ENCODE data around the gene ABTB2. TPM values are rescaled to one million over a fixed set of nuclear protein-coding genes. Genes with fewer than 3 reads are reported as not detected.

Gene ABTB2
- total and polyA plus RNA-seq, 9 of the 15 experiments (the other 6 are each of a cell fraction or from before 2014, with no cell fraction given): 0.03 to 0.18 (median 0.12) TPM; not detected in 2

DNA sequence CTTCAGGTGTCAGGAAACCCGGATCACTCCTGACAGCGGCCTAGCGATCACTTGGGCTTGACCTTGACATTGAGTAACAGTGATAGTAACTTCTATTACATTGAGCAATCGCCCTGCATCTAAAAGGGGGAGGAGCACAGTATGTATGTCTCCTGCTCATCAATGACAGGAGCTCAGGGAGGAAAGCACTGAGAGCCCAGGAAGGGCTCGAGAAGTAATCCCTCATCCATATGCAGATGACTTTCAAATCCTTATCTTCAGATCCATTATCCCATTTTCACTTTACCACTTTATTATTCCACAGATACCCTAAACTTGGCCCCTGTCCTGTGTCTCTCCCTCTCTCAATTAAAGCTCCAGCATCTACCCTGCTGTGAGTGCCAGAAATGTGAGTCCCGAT is 47.8 kb downstream of the ABTB2 start:
- no peaks in the 10 kb centered on the region for H3K36me3 ChIP-seq (ENCODE audit: control insufficient read depth, insufficient read depth, low read length)
- FAIRE-seq: no peak
- H3K79me2 ChIP-seq (ENCODE audit: control insufficient read depth, insufficient read depth, low read length): no peaks in the 10 kb centered on the region
- H3K9ac ChIP-seq (ENCODE audit: insufficient read depth in 1 of 2, low read depth in 2 of 2, low read length in 2 of 2): no peak overlapping the region
- ChIA-PET CTCF (ENCODE audit: low intra/inter-chr PET ratio) (no interaction called here), POLR2A (interaction anchor here (0.6 to 1.1 kb wide), 2 partner anchors 10 to 689 kb away, joined by 4 to 7 read pairs; no protein-coding TSS in a partner anchor)
- TF ChIP-seq ETS1 (conservative IDR thresholded peaks at IDR 0.05; ENCODE audit: control insufficient read depth, low read depth, low read length): no peak
- no peak for TF ChIP-seq STAT5A (IDR thresholded peaks at IDR 0.05; ENCODE audit: borderline replicate concordance, low read length)
- no peak for TF ChIP-seq ZSCAN29 (IDR thresholded peaks at IDR 0.05)
- no peak for TF ChIP-seq NFXL1 (CRISPR knock-in tag; IDR thresholded peaks at IDR 0.05)
- TF ChIP-seq, protein P1, sequence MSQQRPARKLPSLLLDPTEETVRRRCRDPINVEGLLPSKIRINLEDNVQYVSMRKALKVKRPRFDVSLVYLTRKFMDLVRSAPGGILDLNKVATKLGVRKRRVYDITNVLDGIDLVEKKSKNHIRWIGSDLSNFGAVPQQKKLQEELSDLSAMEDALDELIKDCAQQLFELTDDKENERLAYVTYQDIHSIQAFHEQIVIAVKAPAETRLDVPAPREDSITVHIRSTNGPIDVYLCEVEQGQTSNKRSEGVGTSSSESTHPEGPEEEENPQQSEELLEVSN (IDR thresholded peaks at IDR 0.05; ENCODE audit: borderline replicate concordance in 1 of 2, extremely low read depth in 1 of 2, insufficient read depth in 1 of 2, insufficient read length in 1 of 2, low read depth in 1 of 2, low read length in 1 of 2, poor library complexity in 1 of 2, severe bottlenecking in 1 of 2): no peak
- no peak for TF ChIP-seq HMGXB4 (CRISPR knock-in tag; IDR thresholded peaks at IDR 0.05)
- TF ChIP-seq EP300 (IDR thresholded peaks at IDR 0.05; ENCODE audit: low read length): no peak
- no peak for TF ChIP-seq PTTG1 (tag; IDR thresholded peaks at IDR 0.05; ENCODE audit: low read depth)
- TF ChIP-seq ZNF589 (CRISPR knock-in tag; IDR thresholded peaks at IDR 0.05; ENCODE audit: low read depth): no peak
- no peak for TF ChIP-seq ARHGAP35 (IDR thresholded peaks at IDR 0.05; ENCODE audit: partially characterized antibody)
- no peak for TF ChIP-seq SMARCA5 (IDR thresholded peaks at IDR 0.05)
- no peak for TF ChIP-seq MIER1 (IDR thresholded peaks at IDR 0.05; ENCODE audit: low read depth)
- no peak for TF ChIP-seq PYGO2 (tag; IDR thresholded peaks at IDR 0.05)
- TF ChIP-seq ZNF586 (CRISPR knock-in tag; conservative IDR thresholded peaks at IDR 0.05): no peak
- TF ChIP-seq ZNF764 (CRISPR knock-in tag; IDR thresholded peaks at IDR 0.05; ENCODE audit: low read depth): no peak
- no peak for DNase-seq (ENCODE audit: extremely low read depth in 1 of 4, low spot score in 3 of 4)
- no peak overlapping the region for H3K27ac ChIP-seq (ENCODE audit: extremely low read depth, low read depth, low read length)
- no peaks in the 10 kb centered on the region for H3K9me3 ChIP-seq (replicated peaks; ENCODE audit: control insufficient read depth, insufficient read depth, low read depth, low read length)
- 4% methylated on average over 6 of the region's 6 CpGs for WGBS (ENCODE audit: insufficient coverage, low coverage, missing lambda C conversion rate)
- ATAC-seq: no peak
- peaks cover 34 to 54% of the 10 kb centered on the region in 2 experiments for H3K27me3 ChIP-seq (ENCODE audit: control insufficient read depth in 2 of 2, insufficient read depth in 2 of 2, low read length in 2 of 2)
- intact Hi-C loops (cut with micrococcal nuclease) (no loop called here), in situ Hi-C loops (cut with MboI) (no loop called here)
- no peak overlapping the region for H3K4me2 ChIP-seq (ENCODE audit: insufficient read depth, low read length)
- H2AFZ ChIP-seq (ENCODE audit: low read depth, low read length): no peak overlapping the region
- no peaks in the 10 kb centered on the region; the same call in none of the 2 replicates for H4K20me1 ChIP-seq (replicated peaks; ENCODE audit: control insufficient read depth, insufficient read depth, low read length)
- no peaks in the 10 kb centered on the region for H3K4me1 ChIP-seq (replicated peaks in 1 of 2; ENCODE audit: control insufficient read depth in 2 of 2, insufficient read depth in 2 of 2, low read length in 2 of 2)
- no peak overlapping the region for H3K4me3 ChIP-seq
- H3K9me1 ChIP-seq (ENCODE audit: control insufficient read depth, insufficient read depth, low read length): no peaks in the 10 kb centered on the region
- no TSS peak for BruUV-seq (replicated peaks)

All from K562 (cell line).